Measurements from ENCODE around the gene TPCN1.

The TPCN1 gene

GRCh38 chr12:113347107-113347506 is 125.8 kb downstream of the TPCN1 start:
- no peak for DNase-seq

- no peak for DNase-seq
These were observed 126.6 kb downstream of the TPCN1 start for GRCh38 chr12:113347892-113348291.
